ENCODE measurements around the gene JAK3.
"Not testable (repeated sequence)": the region's sequence is repeated elsewhere in the genome, so short reads cannot be mapped to it uniquely, and the experiment has no call there.

The JAK3 gene

DNA sequence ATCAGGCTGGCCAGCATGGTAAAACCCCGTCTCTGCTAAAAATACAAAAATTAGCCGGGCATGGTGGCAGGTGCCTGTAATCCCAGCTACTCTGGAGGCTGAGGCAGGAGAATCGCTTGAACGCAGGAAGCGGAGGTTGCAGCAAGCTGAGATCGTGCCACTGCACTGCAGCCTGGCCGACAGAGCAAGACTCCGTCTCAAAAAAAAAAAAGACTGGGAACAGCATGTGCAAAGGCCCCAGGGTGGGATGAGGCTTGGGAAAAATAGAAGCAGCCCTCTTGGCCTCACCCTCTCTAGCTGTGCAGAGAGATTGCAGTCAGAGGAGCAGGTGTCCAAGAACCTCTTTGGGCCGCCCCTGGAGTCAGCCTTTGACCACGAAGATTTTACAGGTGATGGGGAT, 69.9 kb downstream of the JAK3 start:
- DNase-seq (ENCODE audit: low read depth) = not testable (repeated sequence)

DNA sequence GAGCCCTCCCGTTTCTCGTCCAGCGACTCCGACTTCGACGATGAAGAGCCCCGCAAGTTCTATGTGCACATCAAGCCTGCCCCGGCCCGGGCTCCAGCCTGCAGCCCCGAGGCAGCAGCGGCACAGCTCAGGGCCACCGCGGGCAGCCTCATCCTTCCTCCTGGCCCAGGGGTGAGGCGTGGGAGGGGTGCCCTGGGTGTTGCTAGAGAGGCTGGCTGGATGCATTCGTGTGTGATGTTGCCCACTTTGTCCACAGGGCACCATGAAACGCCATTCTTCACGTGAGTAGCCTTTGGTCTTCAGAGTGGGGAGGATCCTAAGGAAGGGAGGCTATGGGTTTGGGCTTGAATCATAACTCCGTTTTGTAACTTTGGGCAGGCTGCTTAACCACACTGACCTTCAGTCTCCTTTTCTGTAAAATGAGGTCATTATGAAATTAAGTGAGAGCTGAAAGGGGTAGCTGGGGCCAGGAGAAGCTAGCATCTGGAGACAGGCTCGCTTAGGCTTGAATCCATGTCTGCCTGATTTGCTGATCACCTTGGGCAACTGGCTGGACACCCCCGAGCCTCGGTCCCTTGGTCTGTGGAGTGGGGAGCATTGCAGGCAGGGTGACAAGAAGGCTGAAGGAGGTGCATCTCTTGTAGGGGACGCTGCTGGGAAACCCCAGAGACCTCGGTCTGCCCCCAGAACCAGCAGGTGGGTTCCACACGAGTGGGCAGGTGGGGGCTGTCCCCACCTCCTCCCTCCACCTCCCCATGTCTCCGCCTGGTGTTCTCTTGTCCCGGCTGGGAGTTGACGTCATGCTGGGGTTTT, 71.6 kb downstream of the JAK3 start:
- DNase-seq (ENCODE audit: low read depth) = no peak

DNA sequence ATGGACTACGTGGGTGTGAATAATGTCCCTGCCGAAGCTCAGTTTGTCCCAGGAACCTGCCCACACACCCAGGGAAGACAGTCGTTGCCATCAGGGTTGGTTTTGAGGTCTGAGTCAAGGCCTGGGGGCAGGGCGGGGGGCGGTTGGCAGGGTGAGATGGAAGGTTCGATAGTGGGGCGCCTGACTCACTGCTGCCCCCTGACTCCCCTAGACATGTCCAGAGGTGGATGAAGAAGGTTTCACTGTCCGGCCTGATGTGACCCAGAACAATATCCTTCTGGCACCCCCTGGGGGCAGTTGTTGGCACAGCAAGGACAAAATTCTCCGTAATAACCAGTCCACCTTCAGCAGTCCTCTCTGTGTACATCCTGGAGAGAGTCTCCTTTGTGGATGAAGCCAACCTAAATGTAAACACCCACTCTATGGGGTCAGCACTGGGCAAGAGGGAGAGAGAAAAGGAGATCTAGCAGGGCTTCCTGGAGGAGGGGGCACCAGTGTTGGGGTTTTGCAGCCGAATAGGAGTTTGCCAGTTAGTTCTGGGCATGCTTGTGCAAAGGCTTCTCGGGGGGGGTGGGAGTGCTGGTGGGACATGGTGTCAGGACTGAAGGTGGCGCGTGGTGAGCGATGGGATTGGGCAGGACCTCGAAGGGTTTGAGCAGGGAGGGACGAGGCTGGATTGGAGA, 72.4 kb downstream of the JAK3 start:
- no peak for DNase-seq (ENCODE audit: low read depth)

Measured in non-pigmented ciliary epithelial cell (primary cell).